ENCODE data around the gene TTC38. TPM values are rescaled to one million over a fixed set of nuclear protein-coding genes. Genes with fewer than 3 reads are reported as not detected.

The TTC38 gene
- 31.3 and 51.4 TPM in 2 replicates for total RNA-seq

GRCh38 chr22:46267431-46268279, at the start of gene TTC38:
TTC38 (plus strand) TSS chr22:46268008; CDS start chr22:46268040, 32 bp downstream.
- no peak for DNase-seq (ENCODE audit: extremely low read depth, low read depth, low spot score)

- no peak for DNase-seq (ENCODE audit: extremely low read depth, low read depth, low spot score)
Measured at GRCh38 chr22:46219636-46220035, 48.2 kb upstream of the TTC38 start.

GRCh38 chr22:46220921-46221320, 46.9 kb upstream of the TTC38 start:
- no peak for DNase-seq (ENCODE audit: extremely low read depth, low read depth, low spot score)

- DNase-seq (ENCODE audit: extremely low read depth, low read depth, low spot score): no peak
Measured at GRCh38 chr22:46224044-46224897, 43.5 kb upstream of the TTC38 start.

- DNase-seq (ENCODE audit: extremely low read depth, low read depth, low spot score): no peak
Measured at GRCh38 chr22:46224898-46225290, 42.9 kb upstream of the TTC38 start.

GRCh38 chr22:46225631-46226030, 42.2 kb upstream of the TTC38 start:
- no peak for DNase-seq (ENCODE audit: extremely low read depth, low read depth, low spot score)

- DNase-seq (ENCODE audit: extremely low read depth, low read depth, low spot score): no peak
Measured at GRCh38 chr22:46226577-46226976, 41.2 kb upstream of the TTC38 start.

GRCh38 chr22:46229701-46230100, 38.1 kb upstream of the TTC38 start:
- DNase-seq (ENCODE audit: extremely low read depth, low read depth, low spot score): no peak

- DNase-seq (ENCODE audit: extremely low read depth, low read depth, low spot score): no peak
Measured at GRCh38 chr22:46230262-46230901, 37.4 kb upstream of the TTC38 start.

GRCh38 chr22:46233231-46233630, 34.6 kb upstream of the TTC38 start:
- DNase-seq (ENCODE audit: extremely low read depth, low read depth, low spot score): no peak

GRCh38 chr22:46234969-46235368, 32.8 kb upstream of the TTC38 start:
- DNase-seq (ENCODE audit: extremely low read depth, low read depth, low spot score): no peak

- no peak for DNase-seq (ENCODE audit: extremely low read depth, low read depth, low spot score)
Measured at GRCh38 chr22:46237453-46238124, 30.2 kb upstream of the TTC38 start.

GRCh38 chr22:46238541-46238940, 29.3 kb upstream of the TTC38 start:
- no peak for DNase-seq (ENCODE audit: extremely low read depth, low read depth, low spot score)

GRCh38 chr22:46239261-46240048, 28.4 kb upstream of the TTC38 start:
- DNase-seq (ENCODE audit: extremely low read depth, low read depth, low spot score): no peak

GRCh38 chr22:46240073-46240472, 27.7 kb upstream of the TTC38 start:
- DNase-seq (ENCODE audit: extremely low read depth, low read depth, low spot score): no peak

GRCh38 chr22:46240506-46240905, 27.3 kb upstream of the TTC38 start:
- DNase-seq (ENCODE audit: extremely low read depth, low read depth, low spot score): no peak

GRCh38 chr22:46240907-46241306, 26.9 kb upstream of the TTC38 start:
- DNase-seq (ENCODE audit: extremely low read depth, low read depth, low spot score): no peak

- DNase-seq (ENCODE audit: extremely low read depth, low read depth, low spot score): no peak
Measured at GRCh38 chr22:46241396-46242007, 26.3 kb upstream of the TTC38 start.

GRCh38 chr22:46242076-46242475, 25.7 kb upstream of the TTC38 start:
- DNase-seq (ENCODE audit: extremely low read depth, low read depth, low spot score): no peak
